A673 (cell line): ENCODE results near the gene EXOC1L. TPM values are rescaled to one million over a fixed set of nuclear protein-coding genes. Genes with fewer than 3 reads are reported as not detected.

Experiments
- BruUV-seq: library from RNA; stranded (reverse); fragments of 400-500 nt; replicated peaks from 2 replicates; lab custom pipeline; 2021; lab: Mats Ljungman, UMichigan
- CTCF ChIA-PET: fragments of 300-600 bp; sonication (Branson Sonifier 250); formaldehyde crosslinking; loops from one replicate; lab custom pipeline; 2022; ENCODE audit warnings: antibody characterized with exemption; lab: Charles Lee
- POLR2A ChIA-PET: fragments of 300-600 bp; sonication (Branson Sonifier 250); formaldehyde crosslinking; loops from one replicate; lab custom pipeline; 2022; ENCODE audit warnings: antibody characterized with exemption; ENCODE audit not compliant: low non-redundant PET; lab: Charles Lee
- DNase-seq: peaks from one replicate; pipeline ENCODE4 v3.0.0-alpha.2; 2015; ENCODE audit warnings: low spot score
- H3K27ac ChIP-seq: fragments of 200-600 bp; sonication (generic); 2 replicates; pipeline ENCODE4 v1.5.1; 2016; ENCODE audit warnings: mixed run types, low read depth, mild to moderate bottlenecking, mixed read lengths, antibody characterized with exemption, low read length; ENCODE audit not compliant: poor library complexity, severe bottlenecking
- H3K27me3 ChIP-seq: fragments of 200-600 bp; sonication (generic); replicated peaks from 2 replicates; pipeline ENCODE4 v1.6.1; 2017; ENCODE audit warnings: mixed run types, low read depth, mild to moderate bottlenecking, mixed read lengths, antibody characterized with exemption, low read length; ENCODE audit not compliant: insufficient read depth, poor library complexity
- H3K36me3 ChIP-seq: fragments of 200-600 bp; sonication (generic); 2 replicates; pipeline ENCODE4 v1.6.1; 2016; ENCODE audit warnings: mixed run types, mild to moderate bottlenecking, mixed read lengths, antibody characterized with exemption, low read length; ENCODE audit not compliant: insufficient read depth, poor library complexity, severe bottlenecking
- H3K4me1 ChIP-seq: fragments of 200-600 bp; sonication (generic); 2 replicates; pipeline ENCODE4 v1.6.1; 2017; ENCODE audit warnings: mixed run types, mild to moderate bottlenecking, mixed read lengths, antibody characterized with exemption, low read length; ENCODE audit not compliant: insufficient read depth, poor library complexity, severe bottlenecking
- H3K4me3 ChIP-seq: fragments of 200-600 bp; sonication (generic); 2 replicates; pipeline ENCODE4 v1.5.1; 2016; ENCODE audit warnings: low read depth, mixed run types, mild to moderate bottlenecking, mixed read lengths, low read length; ENCODE audit not compliant: poor library complexity, severe bottlenecking
- H3K9me3 ChIP-seq: fragments of 200-600 bp; sonication (generic); 2 replicates; pipeline ENCODE4 v1.6.1; 2016; ENCODE audit warnings: mixed run types, low read depth, mild to moderate bottlenecking, mixed read lengths, antibody characterized with exemption, low read length; ENCODE audit not compliant: poor library complexity, severe bottlenecking
- EZH2 ChIP-seq: fragments of 200-600 bp; sonication (generic); IDR thresholded peaks from 2 replicates; pipeline ENCODE4 v1.6.1; 2017; ENCODE audit warnings: borderline replicate concordance, low read depth, mild to moderate bottlenecking, mixed read lengths, antibody characterized with exemption, low read length; ENCODE audit not compliant: poor library complexity, severe bottlenecking
- intact Hi-C: fragments of 100-400 bp; cut with micrococcal nuclease; formaldehyde crosslinking; loops from one replicate; pipeline ENCODE4 v1.10.0; 2022; ENCODE audit not compliant: unreplicated experiment
- total RNA-seq: library from RNA; stranded (reverse); gene quantifications from 2 replicates; pipeline ENCODE4 v1.2.3, GENCODE V29; 2021
- TF ChIP-seq, protein P1 (sequence below): fragments of 300-800, 200-600 bp; sonication (generic); conservative IDR thresholded peaks from 2 replicates; pipeline ENCODE4 v1.5.1; 2017; ENCODE audit warnings: low read depth, mild to moderate bottlenecking, antibody characterized with exemption, low read length, moderate library complexity, mixed read lengths

The EXOC1L gene
- total RNA-seq, 1 experiment from 2014 or later = not detected

DNA sequence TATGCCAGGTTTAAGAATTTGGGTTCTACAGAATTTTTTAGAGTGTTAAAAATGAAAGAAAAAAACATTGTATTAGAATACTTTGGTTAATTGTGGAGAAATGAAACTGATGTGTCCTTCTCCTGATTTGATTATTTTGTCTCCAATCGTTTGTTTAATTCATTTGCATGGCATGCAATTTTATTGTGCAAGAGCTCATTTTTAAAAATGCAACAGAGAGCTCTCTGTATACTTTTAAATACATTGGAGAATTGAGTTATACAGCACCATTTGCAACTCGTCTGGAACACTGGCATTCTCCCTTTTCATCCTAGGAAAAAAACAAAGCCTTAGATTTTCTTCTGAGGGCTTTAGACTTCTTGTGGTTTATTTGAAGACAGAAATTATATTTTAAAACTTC, 689 bp downstream of the EXOC1L start:
- intact Hi-C loops = no loop called here
- H3K4me3 ChIP-seq = no peak overlapping the region
- POLR2A ChIA-PET = no interaction called here
- TF ChIP-seq EZH2 = no peak
- TF ChIP-seq, protein P1, sequence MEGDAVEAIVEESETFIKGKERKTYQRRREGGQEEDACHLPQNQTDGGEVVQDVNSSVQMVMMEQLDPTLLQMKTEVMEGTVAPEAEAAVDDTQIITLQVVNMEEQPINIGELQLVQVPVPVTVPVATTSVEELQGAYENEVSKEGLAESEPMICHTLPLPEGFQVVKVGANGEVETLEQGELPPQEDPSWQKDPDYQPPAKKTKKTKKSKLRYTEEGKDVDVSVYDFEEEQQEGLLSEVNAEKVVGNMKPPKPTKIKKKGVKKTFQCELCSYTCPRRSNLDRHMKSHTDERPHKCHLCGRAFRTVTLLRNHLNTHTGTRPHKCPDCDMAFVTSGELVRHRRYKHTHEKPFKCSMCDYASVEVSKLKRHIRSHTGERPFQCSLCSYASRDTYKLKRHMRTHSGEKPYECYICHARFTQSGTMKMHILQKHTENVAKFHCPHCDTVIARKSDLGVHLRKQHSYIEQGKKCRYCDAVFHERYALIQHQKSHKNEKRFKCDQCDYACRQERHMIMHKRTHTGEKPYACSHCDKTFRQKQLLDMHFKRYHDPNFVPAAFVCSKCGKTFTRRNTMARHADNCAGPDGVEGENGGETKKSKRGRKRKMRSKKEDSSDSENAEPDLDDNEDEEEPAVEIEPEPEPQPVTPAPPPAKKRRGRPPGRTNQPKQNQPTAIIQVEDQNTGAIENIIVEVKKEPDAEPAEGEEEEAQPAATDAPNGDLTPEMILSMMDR = no peak
- CTCF ChIA-PET = no interaction called here
- no peaks in the 10 kb centered on the region for H3K4me1 ChIP-seq
- H3K27ac ChIP-seq = no peak overlapping the region
- H3K36me3 ChIP-seq = no peaks in the 10 kb centered on the region
- H3K27me3 ChIP-seq = no peaks in the 10 kb centered on the region
- no peak for DNase-seq
- no TSS peak for BruUV-seq
- H3K9me3 ChIP-seq = no peaks in the 10 kb centered on the region

DNA sequence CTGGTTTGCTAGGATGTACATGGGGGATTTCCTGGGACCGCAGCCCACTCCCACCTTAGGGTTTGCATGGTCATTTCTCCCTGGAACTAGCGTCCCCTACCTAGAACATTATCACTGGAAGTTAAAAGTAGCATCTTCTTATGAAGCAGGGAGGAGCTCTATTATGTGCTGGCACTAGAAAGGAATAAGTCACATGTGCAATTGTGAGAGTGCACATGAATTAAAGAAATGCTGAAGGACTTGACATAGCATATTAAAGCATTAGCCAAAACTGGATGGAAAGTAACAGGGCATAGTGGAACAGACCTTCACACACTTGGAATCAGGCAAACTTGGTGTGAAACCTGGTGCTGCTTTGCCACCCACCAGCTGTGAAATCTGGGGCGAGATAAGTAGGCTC, 2.7 kb downstream of the EXOC1L start:
- TF ChIP-seq, protein P1 = no peak
- TF ChIP-seq EZH2 = no peak
- intact Hi-C loops = no loop called here

DNA sequence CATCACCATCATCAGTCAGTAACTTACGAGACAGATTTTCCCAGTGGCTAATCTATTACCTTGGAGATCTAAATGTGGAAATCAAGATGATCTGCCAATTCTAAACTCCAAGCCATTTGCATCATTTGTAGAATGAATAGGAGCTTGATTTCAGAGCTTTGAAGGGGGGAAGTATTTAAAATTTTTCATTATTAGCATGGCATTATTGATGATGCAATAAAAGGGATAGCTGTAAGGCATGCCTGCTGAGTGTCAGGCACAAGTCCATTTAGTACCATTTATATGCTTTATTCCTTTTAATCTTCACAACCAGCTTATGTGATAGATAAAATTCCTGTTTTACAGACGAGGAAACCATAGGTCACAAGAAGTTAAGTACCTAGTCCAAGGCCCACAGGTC, 5.3 kb downstream of the EXOC1L start:
- no peak for DNase-seq
- H3K36me3 ChIP-seq = no peaks in the 10 kb centered on the region
- CTCF ChIA-PET = no interaction called here
- no peak overlapping the region for H3K27ac ChIP-seq
- no peaks in the 10 kb centered on the region for H3K4me1 ChIP-seq
- intact Hi-C loops = no loop called here
- no peaks in the 10 kb centered on the region for H3K27me3 ChIP-seq
- no peak for TF ChIP-seq EZH2
- TF ChIP-seq, protein P1 = no peak
- no peaks in the 10 kb centered on the region for H3K9me3 ChIP-seq
- BruUV-seq = no TSS peak
- POLR2A ChIA-PET = no interaction called here
- H3K4me3 ChIP-seq = no peak overlapping the region

More for the DNA sequence above, 2.7 kb downstream of the EXOC1L start:
- Histone ChIP-seq H3K9me3 (no peaks in the 10 kb centered on the region), H3K27me3 (no peaks in the 10 kb centered on the region), H3K36me3 (no peaks in the 10 kb centered on the region), H3K27ac (no peak overlapping the region), H3K4me1 (no peaks in the 10 kb centered on the region), H3K4me3 (no peak overlapping the region)
- no peak for DNase-seq
- no TSS peak for BruUV-seq
- CTCF ChIA-PET = no interaction called here
- POLR2A ChIA-PET = no interaction called here
